ENCODE measurements around the gene ACAA1. TPM values are rescaled to one million over a fixed set of nuclear protein-coding genes. Genes with fewer than 3 reads are reported as not detected.

The ACAA1 gene
- total RNA-seq, 2 donors from 2014 or later: 40.1 to 43.7 TPM

DNA sequence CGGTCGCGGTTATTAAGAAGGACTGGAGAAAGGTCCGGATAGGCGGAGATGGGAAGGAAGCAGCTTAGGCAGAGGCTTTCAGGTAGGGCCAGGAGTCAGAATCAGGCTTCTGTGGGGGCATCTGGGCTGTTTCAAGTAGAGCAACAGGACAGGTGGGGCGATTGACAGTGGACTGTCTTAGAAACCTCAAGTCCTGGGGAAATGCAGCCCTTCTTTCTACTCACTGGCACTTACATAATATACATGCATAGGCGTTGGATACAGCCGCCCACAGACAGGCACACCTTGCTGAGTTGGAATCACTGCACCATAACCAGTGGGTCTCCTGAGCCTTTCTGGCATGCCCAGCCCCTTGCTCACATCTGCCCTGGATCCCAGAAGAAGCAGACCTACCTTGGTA is 2.3 kb upstream of the ACAA1 start:
- Histone ChIP-seq H3K4me1 (ENCODE audit: control insufficient read depth, insufficient read depth, low read length) (peaks cover 9% of the 10 kb centered on the region), H3K27ac (ENCODE audit: low read depth, low read length) (no peak overlapping the region), H3K36me3 (ENCODE audit: control insufficient read depth, insufficient read depth, low read length) (peaks cover 20% of the 10 kb centered on the region), H3K27me3 (ENCODE audit: control insufficient read depth, insufficient read depth, low read length, poor library complexity, severe bottlenecking) (no peaks in the 10 kb centered on the region), H3K9ac (ENCODE audit: extremely low read depth, low read length, poor library complexity, severe bottlenecking) (peak overlapping the region; percentile 47), H3K4me3 (ENCODE audit: low read length) (peak overlapping the region; percentile 88), H3K9me3 (ENCODE audit: control insufficient read depth, low read length) (no peaks in the 10 kb centered on the region)
- H3K4me1 Mint-ChIP-seq: peaks cover 31% of the 10 kb centered on the region
- no peaks in the 10 kb centered on the region for H3K9me3 Mint-ChIP-seq
- peak overlapping the region; percentile 85 for H3K4me3 Mint-ChIP-seq
- TF ChIP-seq, protein P1, sequence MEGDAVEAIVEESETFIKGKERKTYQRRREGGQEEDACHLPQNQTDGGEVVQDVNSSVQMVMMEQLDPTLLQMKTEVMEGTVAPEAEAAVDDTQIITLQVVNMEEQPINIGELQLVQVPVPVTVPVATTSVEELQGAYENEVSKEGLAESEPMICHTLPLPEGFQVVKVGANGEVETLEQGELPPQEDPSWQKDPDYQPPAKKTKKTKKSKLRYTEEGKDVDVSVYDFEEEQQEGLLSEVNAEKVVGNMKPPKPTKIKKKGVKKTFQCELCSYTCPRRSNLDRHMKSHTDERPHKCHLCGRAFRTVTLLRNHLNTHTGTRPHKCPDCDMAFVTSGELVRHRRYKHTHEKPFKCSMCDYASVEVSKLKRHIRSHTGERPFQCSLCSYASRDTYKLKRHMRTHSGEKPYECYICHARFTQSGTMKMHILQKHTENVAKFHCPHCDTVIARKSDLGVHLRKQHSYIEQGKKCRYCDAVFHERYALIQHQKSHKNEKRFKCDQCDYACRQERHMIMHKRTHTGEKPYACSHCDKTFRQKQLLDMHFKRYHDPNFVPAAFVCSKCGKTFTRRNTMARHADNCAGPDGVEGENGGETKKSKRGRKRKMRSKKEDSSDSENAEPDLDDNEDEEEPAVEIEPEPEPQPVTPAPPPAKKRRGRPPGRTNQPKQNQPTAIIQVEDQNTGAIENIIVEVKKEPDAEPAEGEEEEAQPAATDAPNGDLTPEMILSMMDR (conservative IDR thresholded peaks at IDR 0.05): no peak
- 37 to 56% methylated on average over 4 to 8 of the region's 8 CpGs for WGBS, 2 experiments (ENCODE audit: insufficient coverage in 1 of 2, insufficient read length in 1 of 2)
- no peaks in the 10 kb centered on the region for H3K27me3 Mint-ChIP-seq (ENCODE audit: insufficient read depth)
- peaks cover 21% of the 10 kb centered on the region for H3K36me3 Mint-ChIP-seq (ENCODE audit: low read depth)
- H3K27ac Mint-ChIP-seq: no peak overlapping the region
- DNase-seq: no peak

DNA sequence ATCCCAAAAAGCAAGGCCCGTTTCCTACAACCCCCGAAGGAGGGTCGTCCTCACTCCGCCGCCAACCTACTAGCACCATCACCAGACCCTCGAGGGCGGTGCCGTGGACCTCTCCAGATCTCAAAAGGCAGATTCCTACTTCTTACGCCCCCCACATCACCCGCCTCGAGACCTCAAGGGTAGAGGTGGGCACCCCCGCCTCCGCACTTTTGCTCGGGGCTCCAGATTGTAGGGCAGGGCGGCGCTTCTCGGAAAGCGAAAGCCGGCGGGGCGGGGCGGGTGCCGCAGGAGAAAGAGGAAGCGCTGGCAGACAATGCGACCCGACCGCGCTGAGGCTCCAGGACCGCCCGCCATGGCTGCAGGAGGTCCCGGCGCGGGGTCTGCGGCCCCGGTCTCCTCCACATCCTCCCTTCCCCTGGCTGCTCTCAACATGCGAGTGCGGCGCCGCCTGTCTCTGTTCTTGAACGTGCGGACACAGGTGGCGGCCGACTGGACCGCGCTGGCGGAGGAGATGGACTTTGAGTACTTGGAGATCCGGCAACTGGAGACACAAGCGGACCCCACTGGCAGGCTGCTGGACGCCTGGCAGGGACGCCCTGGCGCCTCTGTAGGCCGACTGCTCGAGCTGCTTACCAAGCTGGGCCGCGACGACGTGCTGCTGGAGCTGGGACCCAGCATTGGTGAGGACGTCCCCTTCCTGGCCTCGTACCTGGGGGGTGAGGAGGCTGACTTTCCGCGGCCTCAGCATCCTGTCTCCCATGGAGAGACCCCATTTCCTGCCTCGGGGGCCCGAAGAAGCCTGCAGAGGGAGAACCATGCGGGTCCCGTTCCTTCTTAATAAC is 1.6 kb upstream of the ACAA1 start, which contains the start of gene MYD88:
Gene MYD88 (plus strand): TSS at position 313 of the 842 bp plus-strand sequence. CDS start 40 bp downstream, at position 353.
- H3K4me3 Mint-ChIP-seq: peak within 1 kb of the TSS; percentile 85
- no peaks in the 10 kb centered on the region for H3K27me3 ChIP-seq (ENCODE audit: control insufficient read depth, insufficient read depth, low read length, poor library complexity, severe bottlenecking)
- H3K36me3 ChIP-seq (ENCODE audit: control insufficient read depth, insufficient read depth, low read length): peaks cover 27% of the 10 kb centered on the region
- H3K27me3 Mint-ChIP-seq (ENCODE audit: insufficient read depth): no peaks in the 10 kb centered on the region
- H3K27ac ChIP-seq (ENCODE audit: low read depth, low read length): peak within 1 kb of the TSS; percentile 76
- no peaks in the 10 kb centered on the region for H3K9me3 Mint-ChIP-seq
- H3K36me3 Mint-ChIP-seq (ENCODE audit: low read depth): peaks cover 24% of the 10 kb centered on the region
- H3K27ac Mint-ChIP-seq: peak within 1 kb of the TSS; percentile 92
- no peaks in the 10 kb centered on the region for H3K9me3 ChIP-seq (ENCODE audit: control insufficient read depth, low read length)
- peak; percentile 91 for DNase-seq
- peak within 1 kb of the TSS; percentile 88 for H3K4me3 ChIP-seq (ENCODE audit: low read length)
- peak within 1 kb of the TSS; percentile 62 for H3K9ac ChIP-seq (ENCODE audit: extremely low read depth, low read length, poor library complexity, severe bottlenecking)
- TF ChIP-seq, protein P1 (conservative IDR thresholded peaks at IDR 0.05): no peak
- H3K4me1 Mint-ChIP-seq: peaks cover 31% of the 10 kb centered on the region
- WGBS, 2 experiments (ENCODE audit: insufficient coverage in 1 of 2, insufficient read length in 1 of 2): 8 to 10% methylated on average over 35 to 65 of the region's 65 CpGs
- H3K4me1 ChIP-seq (ENCODE audit: control insufficient read depth, insufficient read depth, low read length): peaks cover 9% of the 10 kb centered on the region

DNA sequence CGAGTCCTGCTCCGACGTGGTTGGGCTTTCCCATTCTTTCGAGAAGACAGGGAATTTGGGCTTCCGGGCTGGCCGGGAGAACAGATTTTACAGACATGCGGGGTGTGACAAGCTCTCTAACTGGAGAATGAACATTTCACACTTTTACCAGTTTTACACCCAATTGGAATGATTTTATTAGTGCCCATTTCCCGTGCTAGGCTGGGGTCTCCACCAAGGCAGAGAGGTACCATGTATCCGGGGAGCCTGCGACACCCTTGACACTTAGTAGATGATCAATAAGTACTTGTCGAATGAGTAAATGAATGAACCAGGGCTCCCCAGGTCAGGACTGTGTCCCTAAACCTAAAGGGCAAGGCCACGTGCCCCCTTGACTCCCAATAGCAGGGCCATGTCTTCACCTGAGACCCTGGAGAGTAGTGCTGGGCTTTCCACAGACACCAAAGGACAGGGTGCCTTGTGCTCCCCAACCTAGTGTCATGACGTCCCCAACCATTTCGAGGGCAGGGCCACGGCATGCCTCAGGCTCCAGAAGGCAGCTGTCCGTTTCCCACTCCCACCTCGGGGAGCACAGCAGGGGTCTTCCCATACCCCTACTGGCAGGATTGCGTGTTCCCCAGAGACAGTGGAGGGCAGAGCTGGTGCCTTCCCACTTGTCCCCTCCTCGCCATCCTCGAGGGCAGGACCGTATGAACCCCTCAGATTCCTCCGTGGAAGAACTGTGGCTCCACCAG is 855 bp upstream of the ACAA1 start:
- 14 to 31% methylated on average over 12 to 22 of the region's 22 CpGs for WGBS, 2 experiments (ENCODE audit: insufficient coverage in 1 of 2, insufficient read length in 1 of 2)
- Histone ChIP-seq H3K9ac (ENCODE audit: extremely low read depth, low read length, poor library complexity, severe bottlenecking) (peak overlapping the region; percentile 62), H3K4me1 (ENCODE audit: control insufficient read depth, insufficient read depth, low read length) (peaks cover 9% of the 10 kb centered on the region), H3K9me3 (ENCODE audit: control insufficient read depth, low read length) (no peaks in the 10 kb centered on the region), H3K4me3 (ENCODE audit: low read length) (peak overlapping the region; percentile 88), H3K27me3 (ENCODE audit: control insufficient read depth, insufficient read depth, low read length, poor library complexity, severe bottlenecking) (no peaks in the 10 kb centered on the region), H3K36me3 (ENCODE audit: control insufficient read depth, insufficient read depth, low read length) (peaks cover 30% of the 10 kb centered on the region), H3K27ac (ENCODE audit: low read depth, low read length) (peak overlapping the region; percentile 76)
- Mint-ChIP-seq H3K36me3 (ENCODE audit: low read depth) (peaks cover 27% of the 10 kb centered on the region), H3K4me3 (peak overlapping the region; percentile 85), H3K9me3 (no peaks in the 10 kb centered on the region), H3K4me1 (peaks cover 31% of the 10 kb centered on the region), H3K27me3 (ENCODE audit: insufficient read depth) (no peaks in the 10 kb centered on the region), H3K27ac (peak overlapping the region; percentile 92)
- TF ChIP-seq, protein P1 (conservative IDR thresholded peaks at IDR 0.05): peak; percentile 68
- peak; percentile 79 for DNase-seq
